ENCODE measurements around the gene CD274.
A peak's percentile ranks its signal among the peaks of the same experiment; 100 is the strongest.
"Not testable (repeated sequence)": the region's sequence is repeated elsewhere in the genome, so short reads cannot be mapped to it uniquely, and the experiment has no call there.

Gene CD274

GRCh38 chr9:5450359-5451091, at the start of gene CD274:
TSS of gene CD274 (plus strand) at chr9:5450542. CDS start at chr9:5456114, 5,572 bp downstream.
- peak; percentile 83 for DNase-seq

- DNase-seq, result no peak
These were observed 48.1 kb upstream of the CD274 start for GRCh38 chr9:5402217-5402616.

- no peak for DNase-seq
These were observed 41.7 kb upstream of the CD274 start for GRCh38 chr9:5408596-5408995.

- DNase-seq, result no peak
These were observed 33.4 kb upstream of the CD274 start for GRCh38 chr9:5416953-5417352.

- DNase-seq, result no peak
These were observed 31.9 kb upstream of the CD274 start for GRCh38 chr9:5418481-5418880.

- no peak for DNase-seq
These were observed 30.4 kb upstream of the CD274 start for GRCh38 chr9:5419987-5420386.

- no peak for DNase-seq
These were observed 29.2 kb upstream of the CD274 start for GRCh38 chr9:5421163-5421562.

GRCh38 chr9:5422276-5422675, 28.1 kb upstream of the CD274 start:
- no peak for DNase-seq

GRCh38 chr9:5425006-5425628, 25.2 kb upstream of the CD274 start:
- DNase-seq, result no peak

GRCh38 chr9:5427005-5427404, 23.3 kb upstream of the CD274 start:
- no peak for DNase-seq

GRCh38 chr9:5428172-5428571, 22.2 kb upstream of the CD274 start:
- DNase-seq, result no peak

- DNase-seq, result no peak
These were observed 21.4 kb upstream of the CD274 start for GRCh38 chr9:5428794-5429528.

GRCh38 chr9:5429873-5430564, 20.3 kb upstream of the CD274 start:
- DNase-seq, result no peak

GRCh38 chr9:5430912-5431311, 19.4 kb upstream of the CD274 start:
- DNase-seq, result no peak

- DNase-seq, result not testable (repeated sequence)
These were observed 17.5 kb upstream of the CD274 start for GRCh38 chr9:5432890-5433289.

- DNase-seq, result not testable (repeated sequence)
These were observed 17.0 kb upstream of the CD274 start for GRCh38 chr9:5433328-5433727.

GRCh38 chr9:5433841-5434810, 16.2 kb upstream of the CD274 start:
- not testable (repeated sequence) for DNase-seq

GRCh38 chr9:5435912-5436311, 14.4 kb upstream of the CD274 start:
- no peak for DNase-seq

GRCh38 chr9:5436441-5436840, 13.9 kb upstream of the CD274 start:
- DNase-seq, result no peak

- DNase-seq, result peak; percentile 87
These were observed 12.8 kb upstream of the CD274 start, which contains the start of gene PLGRKT for GRCh38 chr9:5437254-5438216. TSS of gene PLGRKT (minus strand) at chr9:5437925. CDS start at chr9:5431977, 5,948 bp downstream.

Measured in activated T-cell treated with anti-CD3 and anti-CD28 coated beads, Interleukin-2, amount 50 U/mL, for 1 hour (primary cell).